ENCODE measurements around the gene MED29. TPM values are rescaled to one million over a fixed set of nuclear protein-coding genes. Genes with fewer than 3 reads are reported as not detected.

Gene MED29
- total and polyA plus RNA-seq, 2 of the 13 experiments (the other 11 are each of a cell fraction or from before 2014, with no cell fraction given), result 14.0 to 19.7 TPM

- no peak for TF ChIP-seq MTA3 (CRISPR knock-in tag; IDR thresholded peaks at IDR 0.05)
- no peak for TF ChIP-seq REL (CRISPR knock-in tag; conservative IDR thresholded peaks at IDR 0.05)
- peak; percentile 36 for TF ChIP-seq AHR (CRISPR knock-in tag; IDR thresholded peaks at IDR 0.05)
- TF ChIP-seq, protein P1, sequence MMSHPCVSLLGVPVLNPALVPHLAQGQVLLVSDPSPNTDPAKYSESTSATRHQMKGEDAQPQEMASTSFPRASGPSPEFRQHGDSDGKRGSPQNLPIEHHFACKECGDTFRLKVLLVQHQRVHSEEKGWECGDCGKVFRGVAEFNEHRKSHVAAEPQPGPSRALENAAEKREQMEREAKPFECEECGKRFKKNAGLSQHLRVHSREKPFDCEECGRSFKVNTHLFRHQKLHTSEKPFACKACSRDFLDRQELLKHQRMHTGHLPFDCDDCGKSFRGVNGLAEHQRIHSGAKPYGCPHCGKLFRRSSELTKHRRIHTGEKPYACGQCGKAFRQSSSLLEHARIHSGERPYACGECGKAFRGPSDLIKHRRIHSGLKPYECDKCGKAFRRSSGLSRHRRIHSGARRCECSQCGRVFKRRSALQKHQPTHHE (CRISPR knock-in tag; IDR thresholded peaks at IDR 0.05; ENCODE audit: borderline replicate concordance), result no peak
- TF ChIP-seq, protein P2, sequence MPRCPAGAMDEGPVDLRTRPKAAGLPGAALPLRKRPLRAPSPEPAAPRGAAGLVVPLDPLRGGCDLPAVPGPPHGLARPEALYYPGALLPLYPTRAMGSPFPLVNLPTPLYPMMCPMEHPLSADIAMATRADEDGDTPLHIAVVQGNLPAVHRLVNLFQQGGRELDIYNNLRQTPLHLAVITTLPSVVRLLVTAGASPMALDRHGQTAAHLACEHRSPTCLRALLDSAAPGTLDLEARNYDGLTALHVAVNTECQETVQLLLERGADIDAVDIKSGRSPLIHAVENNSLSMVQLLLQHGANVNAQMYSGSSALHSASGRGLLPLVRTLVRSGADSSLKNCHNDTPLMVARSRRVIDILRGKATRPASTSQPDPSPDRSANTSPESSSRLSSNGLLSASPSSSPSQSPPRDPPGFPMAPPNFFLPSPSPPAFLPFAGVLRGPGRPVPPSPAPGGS (CRISPR knock-in tag; IDR thresholded peaks at IDR 0.05), result no peak
- peak; percentile 55; the same call in 1 of the 2 replicates for TF ChIP-seq IRF2 (CRISPR knock-in tag; IDR thresholded peaks at IDR 0.05)
- TF ChIP-seq JUN (CRISPR knock-in tag; IDR thresholded peaks at IDR 0.05), result 0 out of 2 replicates have a peak, but pooled peaks have one; percentile 37
- peak; percentile 46 for TF ChIP-seq SP5 (CRISPR knock-in tag; IDR thresholded peaks at IDR 0.05; ENCODE audit: borderline replicate concordance, low read depth)
- TF ChIP-seq ZNF101 (CRISPR knock-in tag; IDR thresholded peaks at IDR 0.05; ENCODE audit: borderline replicate concordance, low read depth), result no peak
- TF ChIP-seq HDAC1 (CRISPR knock-in tag; IDR thresholded peaks at IDR 0.05), result peak; percentile 17; the same call in 1 of the 2 replicates
- TF ChIP-seq PATZ1 (CRISPR knock-in tag; IDR thresholded peaks at IDR 0.05), result peak; percentile 93
- no peak for TF ChIP-seq HMG20A (CRISPR knock-in tag; IDR thresholded peaks at IDR 0.05; ENCODE audit: borderline replicate concordance)
- TF ChIP-seq RELA (CRISPR knock-in tag; IDR thresholded peaks at IDR 0.05), result no peak
- TF ChIP-seq, protein P3, sequence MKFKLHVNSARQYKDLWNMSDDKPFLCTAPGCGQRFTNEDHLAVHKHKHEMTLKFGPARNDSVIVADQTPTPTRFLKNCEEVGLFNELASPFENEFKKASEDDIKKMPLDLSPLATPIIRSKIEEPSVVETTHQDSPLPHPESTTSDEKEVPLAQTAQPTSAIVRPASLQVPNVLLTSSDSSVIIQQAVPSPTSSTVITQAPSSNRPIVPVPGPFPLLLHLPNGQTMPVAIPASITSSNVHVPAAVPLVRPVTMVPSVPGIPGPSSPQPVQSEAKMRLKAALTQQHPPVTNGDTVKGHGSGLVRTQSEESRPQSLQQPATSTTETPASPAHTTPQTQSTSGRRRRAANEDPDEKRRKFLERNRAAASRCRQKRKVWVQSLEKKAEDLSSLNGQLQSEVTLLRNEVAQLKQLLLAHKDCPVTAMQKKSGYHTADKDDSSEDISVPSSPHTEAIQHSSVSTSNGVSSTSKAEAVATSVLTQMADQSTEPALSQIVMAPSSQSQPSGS (CRISPR knock-in tag; IDR thresholded peaks at IDR 0.05), result peak; percentile 90
- TF ChIP-seq NFKB2 (CRISPR knock-in tag; IDR thresholded peaks at IDR 0.05; ENCODE audit: borderline replicate concordance), result no peak; the same call in 1 of the 2 replicates
- no peak for TF ChIP-seq PLRG1 (conservative IDR thresholded peaks at IDR 0.05)
- peak; percentile 79 for TF ChIP-seq KAT8 (CRISPR knock-in tag; IDR thresholded peaks at IDR 0.05)
- TF ChIP-seq ZSCAN12 (CRISPR knock-in tag; IDR thresholded peaks at IDR 0.05), result 0 out of 2 replicates have a peak, but pooled peaks have one; percentile 48
- peak; percentile 51; the same call in 1 of the 2 replicates for TF ChIP-seq ZKSCAN8 (CRISPR knock-in tag; IDR thresholded peaks at IDR 0.05; ENCODE audit: borderline replicate concordance)
- peak; percentile 57 for TF ChIP-seq ZNF121 (CRISPR knock-in tag; IDR thresholded peaks at IDR 0.05)
- peak; percentile 98 for TF ChIP-seq GTF3A (CRISPR knock-in tag; conservative IDR thresholded peaks at IDR 0.05)
- no peak for TF ChIP-seq ZNF891 (CRISPR knock-in tag; IDR thresholded peaks at IDR 0.05)
- TF ChIP-seq ZNF317 (CRISPR knock-in tag; IDR thresholded peaks at IDR 0.05), result peak; percentile 18; the same call in 1 of the 2 replicates
- no peak; the same call in 1 of the 2 replicates for TF ChIP-seq KLF11 (CRISPR knock-in tag; IDR thresholded peaks at IDR 0.05)
Observed at GRCh38 chr19:39412100-39412866, 21.1 kb downstream of the MED29 start, which contains the start of gene PLEKHG2 (continued).

Measured in HepG2 (cell line).